Keratinocyte (primary cell): Measurements from ENCODE around the gene ATP5MC2. TPM values are rescaled to one million over a fixed set of nuclear protein-coding genes. Genes with fewer than 3 reads are reported as not detected.

Experiments
- DNase-seq: peaks from one replicate; pipeline ENCODE4 v3.0.0-alpha.2; 2011; ENCODE audit warnings: low read depth, missing footprints, low spot score
- FAIRE-seq: peaks from 2 replicates; lab custom pipeline; 2011; peaks lifted over from hg19 to GRCh38; lab: Jason Lieb, UNC
- H2AFZ ChIP-seq: 2 replicates; pipeline ENCODE4 v1.6.0; 2012; ENCODE audit warnings: low read length, control low read depth, inconsistent platforms; ENCODE audit not compliant: control insufficient read depth
- H3K27ac ChIP-seq: 2 replicates; pipeline ENCODE4 v1.5.1; 2011; ENCODE audit warnings: low read length; ENCODE audit not compliant: control insufficient read depth, insufficient read depth
- H3K27me3 ChIP-seq: 3 replicates; pipeline ENCODE4 v1.6.0; 2011; ENCODE audit warnings: low read length; ENCODE audit not compliant: control insufficient read depth, insufficient read depth; ENCODE audit errors: extremely low read depth
- H3K36me3 ChIP-seq, 2 experiments: 2 replicates in 1 of 2; 3 replicates in 1 of 2; pipeline ENCODE4 v1.5.1; 2011; ENCODE audit warnings: low read length in 2 of 2, mild to moderate bottlenecking in 1 of 2; ENCODE audit not compliant: control insufficient read depth in 2 of 2, insufficient read depth in 2 of 2; ENCODE audit errors: extremely low read depth in 1 of 2
- H3K4me1 ChIP-seq: 3 replicates; pipeline ENCODE4 v1.5.1; 2011; ENCODE audit warnings: low read length; ENCODE audit not compliant: control insufficient read depth, insufficient read depth; ENCODE audit errors: extremely low read depth
- H3K4me2 ChIP-seq: 3 replicates; pipeline ENCODE4 v1.6.0; 2011; ENCODE audit warnings: low read depth, low read length; ENCODE audit not compliant: control insufficient read depth, insufficient read depth; ENCODE audit errors: extremely low read depth
- H3K4me3 ChIP-seq, 3 experiments: fragments of 200-600 bp in 1 of 3; sonication (generic) in 1 of 3; 2 replicates in 2 of 3; 3 replicates in 1 of 3; pipeline ENCODE4 v1.5.1; 2011 to 2016; ENCODE audit warnings: low read length in 3 of 3, mild to moderate bottlenecking in 3 of 3, control low read depth in 2 of 3, inconsistent platforms in 1 of 3, low read depth in 1 of 3, mixed read lengths in 1 of 3, mixed run types in 1 of 3, moderate library complexity in 1 of 3; ENCODE audit not compliant: control insufficient read depth in 2 of 3, insufficient read depth in 2 of 3; ENCODE audit errors: extremely low read depth in 1 of 3
- H3K79me2 ChIP-seq: 2 replicates; pipeline ENCODE4 v1.6.0; 2012; ENCODE audit warnings: low read length; ENCODE audit not compliant: control insufficient read depth, insufficient read depth
- H3K9ac ChIP-seq: 3 replicates; pipeline ENCODE4 v1.6.0; 2011; ENCODE audit warnings: low read length; ENCODE audit not compliant: control insufficient read depth, insufficient read depth; ENCODE audit errors: extremely low read depth
- H3K9me1 ChIP-seq: 3 replicates; pipeline ENCODE4 v1.6.0; 2011; ENCODE audit warnings: low read length; ENCODE audit not compliant: control insufficient read depth, insufficient read depth; ENCODE audit errors: extremely low read depth
- H3K9me3 ChIP-seq: 2 replicates; pipeline ENCODE4 v1.5.1; 2012; ENCODE audit warnings: low read depth, low read length; ENCODE audit not compliant: control insufficient read depth
- H4K20me1 ChIP-seq: 3 replicates; pipeline ENCODE4 v1.6.0; 2011; ENCODE audit warnings: low read length; ENCODE audit not compliant: control insufficient read depth, insufficient read depth; ENCODE audit errors: extremely low read depth
- CTCF ChIP-seq, 3 experiments: IDR thresholded peaks in 1 of 3; conservative IDR thresholded peaks in 1 of 3; optimal IDR thresholded peaks in 1 of 3; 2 replicates in 2 of 3; 3 replicates in 1 of 3; pipeline versions ENCODE3 to v1.5.1; 2011; ENCODE audit warnings: low read length in 3 of 3, mild to moderate bottlenecking in 3 of 3, moderate library complexity in 2 of 3, control low read depth in 1 of 3, inconsistent platforms in 1 of 3; ENCODE audit not compliant: insufficient read depth in 2 of 3; ENCODE audit errors: extremely low read depth in 1 of 3
- EZH2 ChIP-seq: IDR thresholded peaks from one replicate; pipeline ENCODE4 v1.6.1; 2012; ENCODE audit warnings: inconsistent platforms, mild to moderate bottlenecking, low read length, moderate library complexity
- dilution Hi-C: fragments of 300-500 bp; cut with MboI; formaldehyde crosslinking; loops from one replicate; pipeline ENCODE4 v1.7.0; 2020; ENCODE audit warnings: low sequenced_read_pairs; ENCODE audit not compliant: extremely low pct_ligation_motif_present
- polyA plus RNA-seq, 5 experiments: library from polyadenylated mRNA; depleted of rRNA in 3 of 5; stranded (reverse) in 3 of 5; stranded (forward) in 1 of 5; unstranded in 1 of 5; fragments of >200 nt; gene quantifications; 1 replicate in 1 of 5; 2 replicates in 3 of 5; 3 replicates in 1 of 5; pipeline versions ENCODE4 v1.2.1 to v1.2.3, GENCODE V29; 2011 to 2012; ENCODE audit warnings: missing spikeins in 2 of 5, low read depth in 1 of 5, low replicate concordance in 1 of 5

ATP5MC2 gene
- polyA plus RNA-seq, 1 donor (not counting 4 experiments of a cell fraction or from before 2014, with no cell fraction given) = 138 TPM

GRCh38 chr12:53625373-53625945, 50.4 kb downstream of the ATP5MC2 start:
- Histone ChIP-seq H3K9ac (peak overlapping the region; percentile 99), H3K79me2 (peaks cover 53% of the 10 kb centered on the region), H3K36me3 (no peaks in the 10 kb centered on the region), H3K9me3 (no peaks in the 10 kb centered on the region), H2AFZ (peak overlapping the region; percentile 39), H3K27me3 (no peaks in the 10 kb centered on the region), H3K9me1 (no peaks in the 10 kb centered on the region), H3K27ac (peak overlapping the region; percentile 97), H3K4me2 (peak overlapping the region; percentile 91), H3K4me3 (peak overlapping the region; percentile 58 to 94 (median 92)), H3K4me1 (peaks cover 26% of the 10 kb centered on the region), H4K20me1 (no peaks in the 10 kb centered on the region)
- dilution Hi-C loops = no loop called here
- FAIRE-seq (no peak), DNase-seq (no peak)
- TF ChIP-seq EZH2 (no peak), CTCF (optimal IDR thresholded peaks at IDR 0.05 in 1 of 3, IDR thresholded peaks at IDR 0.05 in 1 of 3, conservative IDR thresholded peaks at IDR 0.05 in 1 of 3; ENCODE audit: extremely low read depth in 1 of 3, insufficient read depth in 2 of 3, low read length in 3 of 3) (no peak)

GRCh38 chr12:53624956-53625355, 50.9 kb downstream of the ATP5MC2 start:
- Histone ChIP-seq H3K79me2 (peaks cover 55% of the 10 kb centered on the region), H3K27ac (peak overlapping the region; percentile 97), H3K36me3 (no peaks in the 10 kb centered on the region), H4K20me1 (no peaks in the 10 kb centered on the region), H3K9ac (peak overlapping the region; percentile 99), H3K4me3 (peak overlapping the region; percentile 58 to 94 (median 92)), H3K9me3 (no peaks in the 10 kb centered on the region), H3K9me1 (no peaks in the 10 kb centered on the region), H3K4me2 (peak overlapping the region; percentile 91), H3K27me3 (no peaks in the 10 kb centered on the region), H3K4me1 (peaks cover 26% of the 10 kb centered on the region), H2AFZ (no peak overlapping the region)
- FAIRE-seq (no peak), DNase-seq (no peak)
- dilution Hi-C loops = no loop called here
- TF ChIP-seq CTCF (optimal IDR thresholded peaks at IDR 0.05 in 1 of 3, IDR thresholded peaks at IDR 0.05 in 1 of 3, conservative IDR thresholded peaks at IDR 0.05 in 1 of 3; ENCODE audit: extremely low read depth in 1 of 3, insufficient read depth in 2 of 3, low read length in 3 of 3) = no peak
- no peak for TF ChIP-seq EZH2
